Esophagus mucosa (tissue), 1 donor: ENCODE data around the gene GRPEL1. TPM values are rescaled to one million over a fixed set of nuclear protein-coding genes. Genes with fewer than 3 reads are reported as not detected.
A peak's percentile ranks its signal among the peaks of the same experiment; 100 is the strongest.

Experiments used
- ATAC-seq: fragments of 200-7000 bp; cut with Tn5 transposase; one replicate; pipeline ENCODE4 v1.9.1; 2020
- total RNA-seq: library from RNA; stranded (reverse); gene quantifications from one replicate; pipeline ENCODE4 v1.2.4, GENCODE V29; 2023
- donor health status: DM: yes; HTN: yes; CAD: no.

GRPEL1 gene
- total RNA-seq, 1 donor from 2014 or later = 34.0 TPM

GRCh38 chr4:7043284-7044136 is 24.4 kb downstream of the GRPEL1 start, which contains the start of gene TADA2B:
TADA2B (plus strand) TSS chr4:7043372; CDS start chr4:7043580, 208 bp downstream.
- peak; percentile 34 for ATAC-seq

- peak; percentile 93 for ATAC-seq
Observed at GRCh38 chr4:7042503-7043283, 25.2 kb downstream of the GRPEL1 start.

GRCh38 chr4:7041801-7042502 is 25.9 kb downstream of the GRPEL1 start:
- ATAC-seq = peak; percentile 1

- ATAC-seq = no peak
Observed at GRCh38 chr4:7041246-7041645, 26.6 kb downstream of the GRPEL1 start.

- no peak for ATAC-seq
Observed at GRCh38 chr4:7040765-7041164, 27.1 kb downstream of the GRPEL1 start.

GRCh38 chr4:7037425-7037824 is 30.4 kb downstream of the GRPEL1 start:
- no peak for ATAC-seq

GRCh38 chr4:7034262-7035081 is 33.4 kb downstream of the GRPEL1 start:
- ATAC-seq = peak; percentile 62

- ATAC-seq = no peak
Observed at GRCh38 chr4:7032596-7032995, 35.3 kb downstream of the GRPEL1 start.

GRCh38 chr4:7031558-7032449 is 36.1 kb downstream of the GRPEL1 start:
- no peak for ATAC-seq

GRCh38 chr4:7030856-7031255 is 37.0 kb downstream of the GRPEL1 start:
- no peak for ATAC-seq

- no peak for ATAC-seq
Observed at GRCh38 chr4:7029921-7030320, 37.9 kb downstream of the GRPEL1 start.

- ATAC-seq = no peak
Observed at GRCh38 chr4:7029212-7029611, 38.7 kb downstream of the GRPEL1 start.

GRCh38 chr4:7027913-7028312 is 40.0 kb downstream of the GRPEL1 start:
- ATAC-seq = no peak

- no peak for ATAC-seq
Observed at GRCh38 chr4:7027284-7027683, 40.6 kb downstream of the GRPEL1 start.

- ATAC-seq = no peak
Observed at GRCh38 chr4:7026107-7026506, 41.8 kb downstream of the GRPEL1 start.

GRCh38 chr4:7025040-7025602 is 42.7 kb downstream of the GRPEL1 start:
- ATAC-seq = no peak

- no peak for ATAC-seq
Observed at GRCh38 chr4:7024336-7024890, 43.5 kb downstream of the GRPEL1 start.

GRCh38 chr4:7023901-7024300 is 44.0 kb downstream of the GRPEL1 start:
- ATAC-seq = no peak

GRCh38 chr4:7023486-7023885 is 44.4 kb downstream of the GRPEL1 start:
- no peak for ATAC-seq

- ATAC-seq = peak; percentile 76
Observed at GRCh38 chr4:7021930-7022664, 45.8 kb downstream of the GRPEL1 start.
